Measurements from ENCODE around the gene ATRN. TPM values are rescaled to one million over a fixed set of nuclear protein-coding genes. Genes with fewer than 3 reads are reported as not detected.

Gene ATRN
- total and polyA plus RNA-seq, 2 experiments from 2014 or later: 2.2 to 18.3 TPM

DNA sequence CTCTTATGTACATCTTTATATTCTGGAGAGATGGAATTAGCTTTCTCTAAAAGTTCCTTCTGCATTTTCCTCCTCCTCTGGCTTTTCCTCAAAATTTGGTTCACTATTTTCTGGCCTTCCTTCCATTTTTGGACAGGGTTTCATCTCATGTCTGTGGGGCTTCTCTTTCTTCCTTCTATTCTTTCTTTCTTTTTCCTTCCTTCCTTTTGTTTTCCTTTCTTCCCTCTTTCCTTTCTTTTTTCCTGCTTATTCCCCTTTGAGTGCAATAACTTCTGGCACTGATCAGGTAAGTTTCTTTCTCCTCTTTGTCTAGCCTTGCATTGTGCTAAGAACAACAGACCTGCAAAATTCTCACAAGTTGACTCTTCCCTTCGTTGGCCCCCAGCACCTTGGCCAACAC is 5.5 kb upstream of the ATRN start (continued):
- TF ChIP-seq, protein P1, sequence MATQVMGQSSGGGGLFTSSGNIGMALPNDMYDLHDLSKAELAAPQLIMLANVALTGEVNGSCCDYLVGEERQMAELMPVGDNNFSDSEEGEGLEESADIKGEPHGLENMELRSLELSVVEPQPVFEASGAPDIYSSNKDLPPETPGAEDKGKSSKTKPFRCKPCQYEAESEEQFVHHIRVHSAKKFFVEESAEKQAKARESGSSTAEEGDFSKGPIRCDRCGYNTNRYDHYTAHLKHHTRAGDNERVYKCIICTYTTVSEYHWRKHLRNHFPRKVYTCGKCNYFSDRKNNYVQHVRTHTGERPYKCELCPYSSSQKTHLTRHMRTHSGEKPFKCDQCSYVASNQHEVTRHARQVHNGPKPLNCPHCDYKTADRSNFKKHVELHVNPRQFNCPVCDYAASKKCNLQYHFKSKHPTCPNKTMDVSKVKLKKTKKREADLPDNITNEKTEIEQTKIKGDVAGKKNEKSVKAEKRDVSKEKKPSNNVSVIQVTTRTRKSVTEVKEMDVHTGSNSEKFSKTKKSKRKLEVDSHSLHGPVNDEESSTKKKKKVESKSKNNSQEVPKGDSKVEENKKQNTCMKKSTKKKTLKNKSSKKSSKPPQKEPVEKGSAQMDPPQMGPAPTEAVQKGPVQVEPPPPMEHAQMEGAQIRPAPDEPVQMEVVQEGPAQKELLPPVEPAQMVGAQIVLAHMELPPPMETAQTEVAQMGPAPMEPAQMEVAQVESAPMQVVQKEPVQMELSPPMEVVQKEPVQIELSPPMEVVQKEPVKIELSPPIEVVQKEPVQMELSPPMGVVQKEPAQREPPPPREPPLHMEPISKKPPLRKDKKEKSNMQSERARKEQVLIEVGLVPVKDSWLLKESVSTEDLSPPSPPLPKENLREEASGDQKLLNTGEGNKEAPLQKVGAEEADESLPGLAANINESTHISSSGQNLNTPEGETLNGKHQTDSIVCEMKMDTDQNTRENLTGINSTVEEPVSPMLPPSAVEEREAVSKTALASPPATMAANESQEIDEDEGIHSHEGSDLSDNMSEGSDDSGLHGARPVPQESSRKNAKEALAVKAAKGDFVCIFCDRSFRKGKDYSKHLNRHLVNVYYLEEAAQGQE (IDR thresholded peaks at IDR 0.05; ENCODE audit: unreplicated experiment): no peak

DNA sequence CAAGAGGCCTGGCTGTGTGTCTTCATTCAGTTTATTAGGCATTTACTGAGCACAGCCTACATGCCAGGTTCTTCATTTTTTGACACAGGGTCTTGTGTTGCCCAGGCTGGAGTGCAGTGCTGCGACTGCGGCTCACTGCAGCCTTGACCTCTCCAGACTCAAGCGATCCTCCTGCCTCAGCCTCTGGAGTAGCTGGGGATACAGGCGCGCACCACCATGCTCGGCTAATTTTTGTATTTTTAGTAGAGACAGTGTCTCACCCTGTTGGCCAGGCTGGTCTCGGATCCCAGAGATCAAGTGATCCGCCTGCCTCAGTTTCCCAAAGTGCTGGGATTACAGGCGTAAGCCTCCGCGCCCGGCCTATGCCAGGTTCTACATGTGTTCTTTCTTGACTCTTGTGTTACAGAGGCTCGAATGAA is 601 bp upstream of the ATRN start:
- peaks cover 8% of the 10 kb centered on the region; the same call in 1 of the 2 replicates for H3K79me2 ChIP-seq (replicated peaks; ENCODE audit: insufficient read depth)
- H4K20me1 ChIP-seq (replicated peaks; ENCODE audit: insufficient read depth): peaks cover 7% of the 10 kb centered on the region; the same call in 1 of the 2 replicates
- Mint-ChIP-seq H3K36me3 (ENCODE audit: low read depth) (no peaks in the 10 kb centered on the region), H3K4me1 (peaks cover 13% of the 10 kb centered on the region; the same call in 2 of the 3 replicates), H3K27me3 (ENCODE audit: insufficient read depth, low read depth, poor library complexity) (peaks cover 25% of the 10 kb centered on the region), H3K4me3 (peak overlapping the region; percentile 92), H3K9me3 (no peaks in the 10 kb centered on the region), H3K27ac (no peak overlapping the region)
- H2AFZ ChIP-seq: peak overlapping the region; percentile 97
- H3K4me3 ChIP-seq: peak overlapping the region; percentile 88
- H3K9me2 ChIP-seq (ENCODE audit: insufficient read depth): no peaks in the 10 kb centered on the region
- DNase-seq (ENCODE audit: low spot score) (no peak), ATAC-seq (no peak)
- no peaks in the 10 kb centered on the region for H3F3A ChIP-seq (replicated peaks; ENCODE audit: low read depth)
- 0 out of 2 replicates have a peak, but pooled peaks cover 7% of the 10 kb centered on the region for H3K4me1 ChIP-seq (ENCODE audit: insufficient read depth)
- no peak overlapping the region for H3K27ac ChIP-seq (ENCODE audit: low read depth)
- H3K4me2 ChIP-seq: peak overlapping the region; percentile 86
- no peaks in the 10 kb centered on the region for H3K36me3 ChIP-seq (ENCODE audit: insufficient read depth)
- peaks cover 60% of the 10 kb centered on the region for H3K27me3 ChIP-seq (ENCODE audit: insufficient read depth)
- TF ChIP-seq ZNF114 (CRISPR knock-in tag; IDR thresholded peaks at IDR 0.05) (no peak), ZNF331 (CRISPR knock-in tag; IDR thresholded peaks at IDR 0.05; ENCODE audit: low read depth) (no peak), ETS1 (IDR thresholded peaks at IDR 0.05) (no peak), JUNB (IDR thresholded peaks at IDR 0.05; ENCODE audit: unreplicated experiment) (no peak), STAT1 (IDR thresholded peaks at IDR 0.05; ENCODE audit: unreplicated experiment) (no peak), CTCF (conservative IDR thresholded peaks at IDR 0.05; ENCODE audit: low read depth in 2 of 2) (no peak), EZH2 (IDR thresholded peaks at IDR 0.05; ENCODE audit: low read depth, unreplicated experiment) (no peak), NANOG (IDR thresholded peaks at IDR 0.05; ENCODE audit: borderline replicate concordance) (no peak), POLR2AphosphoS5 (IDR thresholded peaks at IDR 0.05; ENCODE audit: low read depth) (no peak)
- TF ChIP-seq, protein P1 (IDR thresholded peaks at IDR 0.05; ENCODE audit: unreplicated experiment): no peak
